Astrocyte (in vitro differentiated cells and primary cell): Measurements from ENCODE around the gene MMP24OS.

Experiments
- CTCF ChIP-seq: IDR thresholded peaks from 2 replicates; pipeline ENCODE4 v1.5.1; 2011; ENCODE audit warnings: low read depth, mild to moderate bottlenecking, inconsistent platforms, low read length, moderate library complexity; ENCODE audit not compliant: insufficient read depth
- EZH2 ChIP-seq: IDR thresholded peaks from 2 replicates; pipeline ENCODE4 v1.6.1; 2012; ENCODE audit warnings: mild to moderate bottlenecking, low read length, inconsistent platforms; ENCODE audit not compliant: insufficient read depth

GRCh38 chr20:35232575-35232974, 45.3 kb downstream of the MMP24OS start:
- TF ChIP-seq EZH2 (no peak), CTCF (no peak)
